Psoas muscle (tissue), 8 donors: ENCODE measurements around the gene MPP7. TPM values are rescaled to one million over a fixed set of nuclear protein-coding genes. Genes with fewer than 3 reads are reported as not detected.
"Not testable (repeated sequence)": the region's sequence is repeated elsewhere in the genome, so short reads cannot be mapped to it uniquely, and the experiment has no call there.

Experiments
- ATAC-seq, 4 donors: fragments of 200-7000 bp; cut with Tn5 transposase; one replicate each; pipeline ENCODE4 v1.9.1; 2020; ENCODE audit warnings: moderate library complexity in 3 of 4, mild to moderate bottlenecking in 2 of 4
- DNase-seq, 2 donors: peaks; one replicate each; pipeline ENCODE4 v3.0.0-alpha.2; 2020
- H3K27ac ChIP-seq: fragments of 200-600 bp; one replicate; pipeline ENCODE4 v1.8.0; 2022
- H3K27me3 ChIP-seq, 3 donors: fragments of 200-600 bp in 1 of 3; one replicate each; pipeline versions ENCODE4 v1.6.1 to v1.8.0; 2013 to 2022; ENCODE audit warnings: low read length in 2 of 3, mild to moderate bottlenecking in 2 of 3, moderate library complexity in 1 of 3; ENCODE audit not compliant: insufficient read depth in 3 of 3
- H3K36me3 ChIP-seq, 2 donors: fragments of 200-600 bp in 1 of 2; one replicate each; pipeline versions ENCODE4 v1.6.1 to v1.8.0; 2013 to 2022; ENCODE audit warnings: low read depth in 1 of 2, mild to moderate bottlenecking in 1 of 2, moderate library complexity in 1 of 2; ENCODE audit not compliant: insufficient read depth in 1 of 2
- H3K4me1 ChIP-seq: fragments of 200-600 bp; one replicate; pipeline ENCODE4 v1.8.0; 2022
- H3K4me3 ChIP-seq: fragments of 200-600 bp; one replicate; pipeline ENCODE4 v1.8.0; 2022; ENCODE audit warnings: mild to moderate bottlenecking
- H3K9me3 ChIP-seq: fragments of 200-600 bp; one replicate; pipeline ENCODE4 v1.8.0; 2022
- WGBS, 3 donors: extraction: QIAGEN DNeasy Blood & Tissue Kit; methylation state at CpG; one replicate each; pipeline versions ENCODE4 v1.1.6 to v1.1.7; 2013; 5-methylcytosine and 5-hydroxymethylcytosine counted together
- intact Hi-C, 2 donors: fragments of 100-400 bp; cut with DNase I; formaldehyde crosslinking; loops; one replicate each; pipeline versions ENCODE4 v1.11.0 to v1.14.2; 2022
- long read RNA-seq, 2 donors: library from polyadenylated mRNA; unstranded; transcript quantifications; one replicate each; pipeline ENCODE4 v2.0.0, GENCODE V29; 2021
- polyA plus RNA-seq, 3 donors: library from polyadenylated mRNA; stranded (reverse); fragments of 200-250 nt; gene quantifications; one replicate each; pipeline ENCODE4 v1.2.3, GENCODE V29; 2013
- total RNA-seq, 4 donors: library from RNA; stranded (reverse); fragmentation: NEBNext Ultra II Directional in 2 of 4; extraction: Animal tissue kit (Norgen Biotek cat#: 25700) in 2 of 4; gene quantifications; one replicate each; pipeline versions ENCODE4 v1.2.1 to v1.2.4, GENCODE V29; 2021 to 2023
- TF ChIP-seq, protein P1 (sequence below): fragments of 200-600 bp; IDR thresholded peaks from one replicate; pipeline ENCODE4 v1.8.0; 2022; ENCODE audit warnings: antibody characterized with exemption
- donor health status: healthy with polysubstance abuse.
- donor health status: DM: no; HTN: no; CAD: no; lungs with moderate emphysema.
- donor health status: Bipolar disorder and iron deficiency.
- donor health status: healthy.
- donor health status: DM: yes; HTN: yes; CAD: no.
- donor health status: DM: no; HTN: no; CAD: no.
- donor health status: DM: no; HTN: no; CAD: no.
- donor health status: DM: yes; HTN: yes; CAD: no.

The MPP7 gene
- total RNA-seq: 10 to 100 TPM; 11.3 to 12.5 (median 12.3) TPM
- 1 to 10 TPM; 2.3 to 6.5 (median 6.5) TPM for polyA plus RNA-seq
- long read RNA-seq, donor 1, partial matches to known transcripts: 1 of 12 reads
- long read RNA-seq, donor 1, other reads (novel, unspliced or antisense): 11 of 12 reads
- long read RNA-seq, donor 2, partial matches to known transcripts: 3 of 26 reads
- long read RNA-seq, donor 2, other reads (novel, unspliced or antisense): 23 of 26 reads

DNA sequence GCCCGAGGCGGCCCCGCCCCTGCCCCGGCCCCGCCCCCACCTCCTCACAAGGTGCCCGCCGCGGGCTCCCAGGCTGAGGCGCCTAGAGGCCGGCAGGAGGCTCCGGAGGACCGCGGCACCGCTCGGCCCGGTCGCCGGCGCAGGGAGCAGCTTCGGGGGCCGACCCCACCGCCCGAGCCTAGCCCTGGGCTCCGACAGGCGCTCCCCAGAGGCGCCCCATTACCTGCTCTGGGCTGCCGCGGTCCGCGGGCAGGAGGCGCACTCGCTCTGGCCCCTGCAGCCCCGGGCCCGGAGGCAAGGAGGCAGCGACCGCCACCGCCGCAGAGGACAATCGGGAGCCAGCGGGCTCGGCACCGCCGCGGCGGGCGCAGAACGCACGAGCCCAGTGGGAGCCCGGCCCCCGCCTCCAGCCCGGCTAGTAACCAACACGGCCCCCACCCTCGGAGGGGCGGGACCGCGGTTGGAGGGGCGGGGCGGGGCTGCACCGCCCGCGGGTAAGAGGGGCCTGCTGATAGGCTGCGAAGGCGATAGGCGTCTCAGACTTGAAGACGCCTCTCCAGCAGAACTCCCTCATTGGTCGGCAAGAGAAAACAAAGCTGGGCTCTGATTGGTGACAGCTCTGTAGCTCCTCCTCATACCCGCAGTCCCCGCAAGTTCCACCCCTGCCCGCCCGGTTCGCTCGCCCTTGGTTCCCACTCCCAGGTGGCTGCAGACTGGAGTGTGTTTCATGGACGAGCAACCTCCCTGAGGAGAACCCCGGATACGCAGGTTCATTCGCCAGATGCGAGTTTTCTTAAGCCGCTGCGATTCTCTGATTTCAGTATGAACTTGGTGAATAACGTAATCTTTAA is at the start of gene MPP7:
TSS of gene MPP7 (minus strand) at position 427 of the 851 bp plus-strand sequence. CDS start 64,460 bp downstream, outside the sequence.
- peak; percentile 96 to 97 for DNase-seq
- WGBS, 3 donors: 0 to 2% (median 1%) methylated on average over 49 to 80 of the region's 80 CpGs
- Histone ChIP-seq H3K9me3 (no peaks in the 10 kb centered on the region), H3K36me3 (no peaks in the 10 kb centered on the region), H3K27ac (peak within 1 kb of the TSS; percentile 95), H3K4me3 (peak within 1 kb of the TSS; percentile 95), H3K4me1 (peaks cover 28% of the 10 kb centered on the region), H3K27me3 (no peaks in the 10 kb centered on the region)
- TF ChIP-seq, protein P1, sequence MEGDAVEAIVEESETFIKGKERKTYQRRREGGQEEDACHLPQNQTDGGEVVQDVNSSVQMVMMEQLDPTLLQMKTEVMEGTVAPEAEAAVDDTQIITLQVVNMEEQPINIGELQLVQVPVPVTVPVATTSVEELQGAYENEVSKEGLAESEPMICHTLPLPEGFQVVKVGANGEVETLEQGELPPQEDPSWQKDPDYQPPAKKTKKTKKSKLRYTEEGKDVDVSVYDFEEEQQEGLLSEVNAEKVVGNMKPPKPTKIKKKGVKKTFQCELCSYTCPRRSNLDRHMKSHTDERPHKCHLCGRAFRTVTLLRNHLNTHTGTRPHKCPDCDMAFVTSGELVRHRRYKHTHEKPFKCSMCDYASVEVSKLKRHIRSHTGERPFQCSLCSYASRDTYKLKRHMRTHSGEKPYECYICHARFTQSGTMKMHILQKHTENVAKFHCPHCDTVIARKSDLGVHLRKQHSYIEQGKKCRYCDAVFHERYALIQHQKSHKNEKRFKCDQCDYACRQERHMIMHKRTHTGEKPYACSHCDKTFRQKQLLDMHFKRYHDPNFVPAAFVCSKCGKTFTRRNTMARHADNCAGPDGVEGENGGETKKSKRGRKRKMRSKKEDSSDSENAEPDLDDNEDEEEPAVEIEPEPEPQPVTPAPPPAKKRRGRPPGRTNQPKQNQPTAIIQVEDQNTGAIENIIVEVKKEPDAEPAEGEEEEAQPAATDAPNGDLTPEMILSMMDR: peak; percentile 41
- peak; percentile 98 to 99 (median 98) for ATAC-seq
- intact Hi-C loops: loop anchor here in 1 of 2 donors (5.0 kb wide), 2 partner anchors 51 to 79 kb away; no protein-coding TSS in a partner anchor

DNA sequence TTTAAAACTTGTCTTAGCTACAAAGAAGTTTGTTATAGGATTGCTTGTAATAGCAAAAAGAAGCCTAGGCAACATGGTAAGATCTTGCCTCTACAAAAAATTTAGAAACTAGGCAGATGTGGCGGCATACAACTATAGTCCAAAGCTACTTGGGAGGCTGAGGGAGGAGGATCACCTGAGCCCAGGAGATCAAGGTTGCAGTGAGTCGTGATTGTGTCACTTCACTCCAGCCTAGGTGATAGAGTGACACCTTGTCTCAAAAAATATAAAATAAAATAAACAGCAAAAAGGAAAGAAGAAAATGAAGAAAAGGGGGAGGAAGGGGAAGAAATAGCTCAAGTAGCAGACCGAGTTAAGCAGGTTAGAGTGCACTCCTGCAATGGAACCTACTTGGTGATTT is 47.0 kb upstream of the MPP7 start:
- WGBS, 3 donors: 33 to 91% (median 73%) methylated on average over 3 of the region's 3 CpGs

DNA sequence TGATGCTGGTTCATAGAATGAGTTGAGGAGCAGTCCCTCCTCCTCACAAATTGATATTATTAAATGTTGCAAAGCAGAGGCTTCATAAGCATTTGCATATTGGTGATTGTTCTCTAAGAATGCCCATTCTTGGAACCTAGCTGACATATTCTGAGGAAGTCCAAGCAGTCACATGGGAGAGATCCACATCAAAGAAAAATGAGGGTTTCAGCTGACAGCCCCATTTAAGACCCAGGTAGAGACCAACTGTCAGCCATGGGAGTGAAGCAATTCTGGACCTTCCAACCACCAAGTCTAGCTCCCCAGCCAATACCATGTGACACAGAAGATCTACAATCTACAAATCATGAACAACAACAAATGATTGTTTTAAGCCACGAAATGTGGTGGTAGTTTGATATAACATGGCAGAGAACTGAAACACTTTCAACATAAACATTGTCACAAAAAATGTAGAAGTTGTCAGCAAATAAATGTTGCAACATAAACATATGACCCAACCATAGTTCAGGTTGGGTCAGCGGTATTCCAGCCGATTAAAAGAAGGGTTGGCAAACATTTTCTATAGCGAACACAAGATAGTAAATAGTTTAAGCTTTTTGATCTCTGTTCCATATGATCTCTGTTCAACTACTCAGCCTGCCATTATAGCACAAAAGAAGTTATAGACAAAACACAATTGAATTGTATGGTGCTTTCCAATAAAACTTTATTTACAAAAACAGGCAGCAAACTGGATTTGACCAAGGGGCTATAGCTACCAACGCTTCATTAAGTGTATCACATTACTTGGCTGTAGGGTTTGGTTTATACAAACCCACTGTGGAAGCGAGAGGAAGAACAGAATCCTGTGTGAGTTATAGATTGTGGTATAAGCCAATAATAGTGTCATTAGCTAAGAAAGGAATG is 41.4 kb upstream of the MPP7 start:
- H3K36me3 ChIP-seq: no peaks in the 10 kb centered on the region
- DNase-seq (no peak), ATAC-seq (no peak)
- H3K27ac ChIP-seq: no peak overlapping the region
- 73 to 90% (median 75%) methylated on average over 6 of the region's 6 CpGs for WGBS, 3 donors
- no peaks in the 10 kb centered on the region for H3K27me3 ChIP-seq
- TF ChIP-seq, protein P1: no peak
- intact Hi-C loops: no loop called here
- H3K4me1 ChIP-seq: no peaks in the 10 kb centered on the region
- no peak overlapping the region for H3K4me3 ChIP-seq
- peaks cover 5% of the 10 kb centered on the region for H3K9me3 ChIP-seq

More for the DNA sequence above, 47.0 kb upstream of the MPP7 start:
- no peaks in the 10 kb centered on the region for H3K36me3 ChIP-seq
- no peaks in the 10 kb centered on the region for H3K27me3 ChIP-seq
- no peak overlapping the region for H3K4me3 ChIP-seq
- no peak for ATAC-seq
- TF ChIP-seq, protein P1: no peak
- H3K27ac ChIP-seq: no peak overlapping the region
- H3K9me3 ChIP-seq: no peaks in the 10 kb centered on the region
- intact Hi-C loops: no loop called here
- H3K4me1 ChIP-seq: no peaks in the 10 kb centered on the region
- no peak for DNase-seq

DNA sequence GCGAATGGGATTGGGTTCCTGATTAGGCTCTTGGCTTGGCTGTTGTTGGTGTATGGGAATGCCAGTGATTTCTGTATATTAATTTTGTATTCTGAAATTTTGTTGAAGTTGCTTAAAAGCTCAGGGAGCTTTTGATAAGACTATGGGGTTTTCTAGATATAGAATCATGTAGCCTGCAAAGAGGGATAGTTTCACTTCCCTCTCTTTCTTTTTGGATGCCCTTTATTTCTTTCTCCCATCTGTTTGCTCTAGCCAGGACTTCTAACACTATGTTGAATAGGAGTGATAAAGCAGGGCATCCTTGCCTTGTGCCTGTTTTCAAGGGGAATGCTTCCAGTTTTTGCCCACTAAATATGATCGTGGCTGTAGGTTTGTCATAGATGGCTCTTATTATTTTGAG is 40.4 kb upstream of the MPP7 start:
- peaks cover 5% of the 10 kb centered on the region for H3K9me3 ChIP-seq
- 91 to 95% (median 95%) methylated on average over 2 of the region's 2 CpGs for WGBS, 3 donors
- H3K27me3 ChIP-seq: no peaks in the 10 kb centered on the region
- no peak for DNase-seq
- H3K4me1 ChIP-seq: no peaks in the 10 kb centered on the region
- ATAC-seq: no peak
- no peak overlapping the region for H3K4me3 ChIP-seq
- TF ChIP-seq, protein P1: no peak
- intact Hi-C loops: no loop called here
- no peak overlapping the region for H3K27ac ChIP-seq
- H3K36me3 ChIP-seq: no peaks in the 10 kb centered on the region

DNA sequence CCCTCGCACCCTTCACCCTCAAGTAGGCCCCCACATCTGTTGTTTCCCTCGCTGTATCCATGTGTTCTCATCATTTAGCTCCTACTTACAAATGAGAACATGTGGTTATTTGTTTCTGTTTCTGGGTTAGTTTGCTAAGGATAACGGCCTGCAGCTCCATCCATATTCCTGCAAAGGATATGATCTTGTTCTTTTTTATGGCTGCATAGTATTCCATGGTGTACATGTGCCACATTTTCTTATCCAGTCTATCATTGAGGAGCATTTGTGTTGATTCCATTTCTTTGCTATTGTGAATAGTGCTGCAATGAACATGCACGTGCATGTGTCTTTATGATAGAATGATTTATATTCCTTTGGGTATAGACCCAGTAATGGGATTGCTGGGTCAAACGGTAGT is 38.8 kb upstream of the MPP7 start:
- H3K9me3 ChIP-seq, H3K27ac ChIP-seq, intact Hi-C loops, H3K27me3 ChIP-seq, ATAC-seq, H3K4me1 ChIP-seq, H3K36me3 ChIP-seq, DNase-seq, H3K4me3 ChIP-seq: not testable (repeated sequence)
- WGBS, 3 donors: 85 to 91% (median 88%) methylated on average over 5 of the region's 5 CpGs
